PC-9 (cell line): ENCODE measurements around the gene SF3B2. TPM values are rescaled to one million over a fixed set of nuclear protein-coding genes. Genes with fewer than 3 reads are reported as not detected.

Experiments used
- BruUV-seq: library from RNA; stranded (reverse); fragments of 400-500 nt; replicated peaks from 2 replicates; lab custom pipeline; 2021; lab: Mats Ljungman, UMichigan
- CTCF ChIA-PET: fragments of 300-600 bp; sonication (Branson Sonifier 250); formaldehyde crosslinking; loops from one replicate; lab custom pipeline; 2022; ENCODE audit warnings: antibody characterized with exemption; lab: Charles Lee
- POLR2A ChIA-PET: fragments of 300-600 bp; sonication (Branson Sonifier 250); formaldehyde crosslinking; loops from one replicate; lab custom pipeline; 2022; ENCODE audit warnings: antibody characterized with exemption; ENCODE audit not compliant: unreplicated experiment; lab: Charles Lee
- DNase-seq, 2 experiments: peaks; one replicate each; pipeline versions ENCODE4 v3.0.0 to v3.0.0-alpha.2; 2015 to 2022; ENCODE audit warnings: mixed read lengths in 1 of 2
- H2AFZ ChIP-seq: fragments of 200-600 bp; sonication (generic); 2 replicates; pipeline ENCODE4 v1.8.1; 2017; ENCODE audit warnings: antibody characterized with exemption
- H3F3A ChIP-seq: fragments of 200-600 bp; sonication (generic); 2 replicates; pipeline ENCODE4 v1.8.1; 2017; ENCODE audit warnings: antibody characterized with exemption, mild to moderate bottlenecking, low read depth; ENCODE audit not compliant: insufficient read depth
- H3K27ac ChIP-seq: fragments of 200-600 bp; sonication (generic); 2 replicates; pipeline ENCODE4 v1.6.1; 2016; ENCODE audit warnings: mixed run types
- H3K27me3 ChIP-seq: fragments of 200-600 bp; sonication (generic); 2 replicates; pipeline ENCODE4 v1.6.1; 2016; ENCODE audit warnings: low read depth, mixed run types; ENCODE audit not compliant: insufficient read depth
- H3K36me3 ChIP-seq: fragments of 200-600 bp; sonication (generic); 2 replicates; pipeline ENCODE4 v1.6.1; 2016; ENCODE audit warnings: low read depth, mixed run types
- H3K4me1 ChIP-seq: fragments of 200-600 bp; sonication (generic); replicated peaks from 2 replicates; pipeline ENCODE4 v1.6.1; 2016; ENCODE audit warnings: mixed run types; ENCODE audit not compliant: insufficient read depth
- H3K4me2 ChIP-seq: fragments of 200-600 bp; sonication (generic); 2 replicates; pipeline ENCODE4 v1.6.1; 2017; ENCODE audit warnings: mixed run types
- H3K4me3 ChIP-seq: fragments of 200-600 bp; sonication (generic); 2 replicates; pipeline ENCODE4 v1.6.1; 2016; ENCODE audit warnings: mixed run types
- H3K79me2 ChIP-seq: fragments of 200-600 bp; sonication (generic); 2 replicates; pipeline ENCODE4 v1.6.1; 2017; ENCODE audit warnings: low read depth, mixed run types
- H3K9me2 ChIP-seq: fragments of 200-600 bp; sonication (generic); 2 replicates; pipeline ENCODE4 v1.8.1; 2017; ENCODE audit warnings: mild to moderate bottlenecking; ENCODE audit not compliant: insufficient read depth
- H3K9me3 ChIP-seq: fragments of 200-600 bp; sonication (generic); 2 replicates; pipeline ENCODE4 v1.8.1; 2016; ENCODE audit warnings: low read depth; ENCODE audit not compliant: insufficient read depth
- H4K20me1 ChIP-seq: fragments of 200-600 bp; sonication (generic); 2 replicates; pipeline ENCODE4 v1.8.1; 2017; ENCODE audit not compliant: insufficient read depth
- EZH2 ChIP-seq: fragments of 200-600 bp; sonication (generic); IDR thresholded peaks from 2 replicates; pipeline ENCODE4 v1.8.0; 2017; ENCODE audit warnings: antibody characterized with exemption, low read depth
- intact Hi-C: fragments of 100-400 bp; cut with micrococcal nuclease; formaldehyde crosslinking; loops from one replicate; pipeline ENCODE4 v1.10.0; 2022; ENCODE audit not compliant: unreplicated experiment
- total RNA-seq: library from RNA; stranded (reverse); gene quantifications from 2 replicates; pipeline ENCODE4 v1.2.3, GENCODE V29; 2021
- TF ChIP-seq, protein P1 (sequence below): fragments of 200-600 bp; sonication (generic); conservative IDR thresholded peaks from 2 replicates; pipeline ENCODE4 v1.6.1; 2017; ENCODE audit warnings: mixed run types, antibody characterized with exemption, mild to moderate bottlenecking, moderate library complexity

Gene SF3B2
- total RNA-seq, 1 experiment from 2014 or later: 224 TPM

DNA sequence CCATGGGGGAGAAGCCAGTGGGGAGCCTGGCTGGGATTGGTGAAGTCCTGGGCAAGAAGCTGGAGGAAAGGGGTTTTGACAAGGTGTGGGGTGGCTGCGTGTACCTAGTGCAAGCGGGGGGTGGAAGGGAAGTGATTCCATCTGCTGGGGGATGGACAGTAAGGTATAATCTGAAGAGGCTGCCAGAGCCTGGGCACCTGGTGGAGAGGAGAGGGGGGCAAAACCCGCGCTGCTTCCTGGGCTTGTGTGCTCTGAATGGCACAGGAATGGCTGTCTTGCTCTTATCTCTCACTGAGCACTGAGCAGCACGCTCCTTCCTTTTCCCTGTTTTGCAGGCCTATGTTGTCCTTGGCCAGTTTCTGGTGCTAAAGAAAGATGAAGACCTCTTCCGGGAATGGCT is 48.9 kb upstream of the SF3B2 start:
- Histone ChIP-seq H3K4me2 (peak overlapping the region; percentile 99), H3K4me1 (peaks cover 17% of the 10 kb centered on the region), H3K36me3 (peaks cover 32% of the 10 kb centered on the region), H3K27ac (no peak overlapping the region; the same call in 1 of the 2 replicates), H3K9me2 (no peaks in the 10 kb centered on the region), H4K20me1 (peaks cover 7% of the 10 kb centered on the region; the same call in 1 of the 2 replicates), H3K27me3 (no peaks in the 10 kb centered on the region), H2AFZ (no peak overlapping the region), H3F3A (peaks cover 60% of the 10 kb centered on the region), H3K4me3 (peak overlapping the region; percentile 90), H3K79me2 (peaks cover 51% of the 10 kb centered on the region), H3K9me3 (no peaks in the 10 kb centered on the region)
- CTCF ChIA-PET: interaction anchor here (0.8 kb wide), 1 partner anchor 19 kb away, joined by 4 read pairs; no protein-coding TSS in a partner anchor
- no TSS peak for BruUV-seq
- DNase-seq: no peak
- intact Hi-C loops: loop anchor here (2.0 kb wide), 1 partner anchor 50 kb away; the partner anchor contains the start of gene SF3B2
- POLR2A ChIA-PET: interaction anchor here (0.6 to 1.4 kb wide), 4 partner anchors 8 to 265 kb away, joined by 3 to 12 read pairs (median 6); no protein-coding TSS in a partner anchor
- TF ChIP-seq, protein P1, sequence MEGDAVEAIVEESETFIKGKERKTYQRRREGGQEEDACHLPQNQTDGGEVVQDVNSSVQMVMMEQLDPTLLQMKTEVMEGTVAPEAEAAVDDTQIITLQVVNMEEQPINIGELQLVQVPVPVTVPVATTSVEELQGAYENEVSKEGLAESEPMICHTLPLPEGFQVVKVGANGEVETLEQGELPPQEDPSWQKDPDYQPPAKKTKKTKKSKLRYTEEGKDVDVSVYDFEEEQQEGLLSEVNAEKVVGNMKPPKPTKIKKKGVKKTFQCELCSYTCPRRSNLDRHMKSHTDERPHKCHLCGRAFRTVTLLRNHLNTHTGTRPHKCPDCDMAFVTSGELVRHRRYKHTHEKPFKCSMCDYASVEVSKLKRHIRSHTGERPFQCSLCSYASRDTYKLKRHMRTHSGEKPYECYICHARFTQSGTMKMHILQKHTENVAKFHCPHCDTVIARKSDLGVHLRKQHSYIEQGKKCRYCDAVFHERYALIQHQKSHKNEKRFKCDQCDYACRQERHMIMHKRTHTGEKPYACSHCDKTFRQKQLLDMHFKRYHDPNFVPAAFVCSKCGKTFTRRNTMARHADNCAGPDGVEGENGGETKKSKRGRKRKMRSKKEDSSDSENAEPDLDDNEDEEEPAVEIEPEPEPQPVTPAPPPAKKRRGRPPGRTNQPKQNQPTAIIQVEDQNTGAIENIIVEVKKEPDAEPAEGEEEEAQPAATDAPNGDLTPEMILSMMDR: no peak
- TF ChIP-seq EZH2: no peak

DNA sequence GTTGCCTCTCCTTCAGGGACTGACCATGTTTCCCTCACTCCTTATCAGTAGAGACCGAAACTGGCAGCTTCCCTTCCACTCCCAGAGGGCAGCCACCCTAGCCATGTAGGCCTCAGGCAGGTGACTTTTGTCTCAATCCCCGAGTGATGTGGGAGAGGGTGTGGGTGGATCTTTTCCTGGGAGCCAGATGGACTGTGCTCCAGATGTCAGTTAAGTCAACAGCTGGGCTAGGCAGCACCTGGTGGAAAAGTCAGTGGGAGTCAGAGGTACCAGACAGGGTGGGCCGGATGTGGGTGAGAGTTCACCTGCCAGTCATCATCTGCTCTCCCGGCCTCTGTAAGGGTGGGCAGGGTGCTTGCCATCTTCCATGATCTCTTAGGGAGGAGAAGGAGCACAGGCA is 48.0 kb upstream of the SF3B2 start:
- intact Hi-C loops: no loop called here
- CTCF ChIA-PET: no interaction called here
- Histone ChIP-seq H3K4me1 (peaks cover 23% of the 10 kb centered on the region), H2AFZ (no peak overlapping the region), H3K36me3 (peaks cover 23% of the 10 kb centered on the region), H3K4me2 (no peak overlapping the region), H3F3A (peaks cover 62% of the 10 kb centered on the region), H3K27ac (no peak overlapping the region), H3K27me3 (no peaks in the 10 kb centered on the region), H3K79me2 (peaks cover 50% of the 10 kb centered on the region), H3K4me3 (no peak overlapping the region), H4K20me1 (peaks cover 7% of the 10 kb centered on the region; the same call in 1 of the 2 replicates), H3K9me2 (no peaks in the 10 kb centered on the region), H3K9me3 (no peaks in the 10 kb centered on the region)
- TF ChIP-seq, protein P1: no peak
- TF ChIP-seq EZH2: no peak
- BruUV-seq: no TSS peak
- POLR2A ChIA-PET: no interaction called here
- DNase-seq: no peak

DNA sequence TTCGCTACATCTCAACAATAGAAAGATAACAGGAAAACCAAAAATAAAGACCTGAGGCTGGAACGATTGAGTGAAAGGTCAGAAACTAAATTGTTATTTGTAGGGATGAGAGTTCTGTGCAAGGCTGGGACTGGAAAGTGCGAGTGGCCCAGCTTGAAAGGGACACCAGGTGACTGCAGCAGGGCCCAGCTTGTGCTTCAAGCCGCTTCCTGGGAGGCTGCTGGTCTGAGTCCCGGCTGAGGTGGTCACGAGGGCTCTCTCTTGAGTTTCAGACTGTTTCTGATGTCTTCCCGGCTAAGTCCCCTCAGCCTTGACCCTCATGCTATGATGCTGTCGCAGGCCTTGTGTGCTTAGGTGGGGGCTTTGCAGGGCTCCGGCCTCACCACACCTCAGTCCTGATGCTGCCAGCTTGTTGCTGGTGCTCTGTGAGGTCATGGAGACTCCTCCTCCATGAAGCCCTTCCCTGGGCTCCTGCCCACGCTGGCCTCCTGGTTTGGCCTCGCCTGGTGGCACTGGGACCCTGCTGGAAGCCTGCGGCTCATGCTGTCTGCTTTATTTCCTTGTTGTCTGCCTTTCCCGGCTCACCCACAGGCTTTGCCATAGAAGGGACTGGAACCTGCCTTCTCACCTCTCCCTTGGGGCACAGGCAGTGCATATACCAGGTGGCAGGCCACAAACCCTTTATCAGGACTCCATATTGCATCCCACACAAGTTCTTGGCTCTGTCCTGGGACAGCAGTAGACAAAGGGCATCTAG is 45.9 kb upstream of the SF3B2 start:
- DNase-seq: no peak
- Histone ChIP-seq H3K27ac (no peak overlapping the region), H3K4me2 (no peak overlapping the region), H3K9me3 (no peaks in the 10 kb centered on the region), H3K9me2 (no peaks in the 10 kb centered on the region), H3K27me3 (no peaks in the 10 kb centered on the region), H3K4me3 (no peak overlapping the region), H3K4me1 (peaks cover 23% of the 10 kb centered on the region), H3K79me2 (peaks cover 28% of the 10 kb centered on the region), H3K36me3 (peaks cover 12% of the 10 kb centered on the region; the same call in 1 of the 2 replicates), H2AFZ (no peak overlapping the region), H3F3A (peaks cover 67% of the 10 kb centered on the region), H4K20me1 (no peaks in the 10 kb centered on the region)
- ChIA-PET CTCF (interaction anchor here (1.3 kb wide), 1 partner anchor 16 kb away, joined by 3 read pairs; no protein-coding TSS in a partner anchor), POLR2A (no interaction called here)
- TF ChIP-seq, protein P1: no peak
- no peak for TF ChIP-seq EZH2
- intact Hi-C loops: no loop called here
- BruUV-seq: no TSS peak
